Activated gamma-delta T cell (primary cell): ENCODE results near the gene MARVELD3.

Experiments
- DNase-seq: peaks from one replicate; lab custom pipeline; 2025; lab: John Stamatoyannopoulos, UW

Gene MARVELD3

GRCh38 chr16:71623597-71623996 lies 2.4 kb upstream of the MARVELD3 start:
- no peak for DNase-seq

GRCh38 chr16:71625113-71625850 lies 702 bp upstream of the MARVELD3 start:
- DNase-seq, result no peak

- no peak for DNase-seq
Measured at GRCh38 chr16:71626858-71627213, 852 bp downstream of the MARVELD3 start.

GRCh38 chr16:71627731-71628181 lies 1.8 kb downstream of the MARVELD3 start:
- DNase-seq, result no peak

- DNase-seq, result no peak
Measured at GRCh38 chr16:71628810-71629209, 2.8 kb downstream of the MARVELD3 start.

GRCh38 chr16:71629278-71630016 lies 3.5 kb downstream of the MARVELD3 start:
- no peak for DNase-seq

GRCh38 chr16:71630808-71631207 lies 4.8 kb downstream of the MARVELD3 start:
- no peak for DNase-seq

- no peak for DNase-seq
Measured at GRCh38 chr16:71631776-71632175, 5.8 kb downstream of the MARVELD3 start.

- no peak for DNase-seq
Measured at GRCh38 chr16:71635632-71636031, 9.6 kb downstream of the MARVELD3 start.

GRCh38 chr16:71637398-71637797 lies 11.4 kb downstream of the MARVELD3 start:
- DNase-seq, result no peak

GRCh38 chr16:71645450-71645849 lies 19.5 kb downstream of the MARVELD3 start:
- no peak for DNase-seq

- DNase-seq, result no peak
Measured at GRCh38 chr16:71647391-71647790, 21.4 kb downstream of the MARVELD3 start.

GRCh38 chr16:71648162-71648561 lies 22.2 kb downstream of the MARVELD3 start:
- no peak for DNase-seq

- no peak for DNase-seq
Measured at GRCh38 chr16:71648921-71649320, 22.9 kb downstream of the MARVELD3 start.

GRCh38 chr16:71649704-71650103 lies 23.7 kb downstream of the MARVELD3 start:
- DNase-seq, result no peak

GRCh38 chr16:71658771-71659170 lies 32.8 kb downstream of the MARVELD3 start:
- no peak for DNase-seq

- DNase-seq, result no peak
Measured at GRCh38 chr16:71659471-71659870, 33.5 kb downstream of the MARVELD3 start.

GRCh38 chr16:71666264-71666663 lies 40.3 kb downstream of the MARVELD3 start:
- no peak for DNase-seq

- DNase-seq, result no peak
Measured at GRCh38 chr16:71666928-71667707, 41.1 kb downstream of the MARVELD3 start.

- DNase-seq, result no peak
Measured at GRCh38 chr16:71669926-71670536, 44.0 kb downstream of the MARVELD3 start.

- DNase-seq, result no peak
Measured at GRCh38 chr16:71670537-71670936, 44.6 kb downstream of the MARVELD3 start.

- no peak for DNase-seq
Measured at GRCh38 chr16:71671165-71671564, 45.2 kb downstream of the MARVELD3 start.
